DND-41 (cell line): ENCODE results near the gene BRSK2.
A peak's percentile ranks its signal among the peaks of the same experiment; 100 is the strongest.

Source experiments
- ATAC-seq: fragments of 200-7000 bp; cut with Tn5 transposase; 3 replicates; pipeline ENCODE4 v1.9.1; 2021; ENCODE audit warnings: low read depth; ENCODE audit not compliant: insufficient read depth
- DNase-seq: peaks from one replicate; pipeline ENCODE4 v3.0.0-alpha.2; 2020
- H2AFZ ChIP-seq: 2 replicates; pipeline ENCODE4 v1.6.0; 2012; ENCODE audit warnings: low read depth, low read length
- H3K27ac ChIP-seq: 2 replicates; pipeline ENCODE4 v1.5.1; 2012; ENCODE audit warnings: low read length, inconsistent platforms
- H3K27me3 ChIP-seq: fragments of 200-600 bp; sonication (generic); 2 replicates; pipeline ENCODE4 v1.6.0; 2012; ENCODE audit warnings: low read length, mild to moderate bottlenecking, inconsistent platforms; ENCODE audit not compliant: insufficient read depth, poor library complexity
- H3K36me3 ChIP-seq: 2 replicates; pipeline ENCODE4 v1.5.1; 2012; ENCODE audit warnings: low read length, inconsistent platforms; ENCODE audit not compliant: insufficient read depth
- H3K4me1 ChIP-seq: 2 replicates; pipeline ENCODE4 v1.5.1; 2012; ENCODE audit warnings: mild to moderate bottlenecking, low read length; ENCODE audit not compliant: insufficient read depth
- H3K4me2 ChIP-seq: 2 replicates; pipeline ENCODE4 v1.6.0; 2012; ENCODE audit warnings: mild to moderate bottlenecking, moderate library complexity, low read length, inconsistent platforms; ENCODE audit not compliant: insufficient read depth
- H3K4me3 ChIP-seq, 2 experiments: fragments of 200-600 bp in 1 of 2; shearing (Covaris generic) in 1 of 2; 2 replicates each; pipeline ENCODE4 v1.5.1; 2012 to 2016; ENCODE audit warnings: inconsistent platforms in 2 of 2, low read length in 2 of 2, mild to moderate bottlenecking in 2 of 2, low read depth in 1 of 2, moderate library complexity in 1 of 2
- H3K79me2 ChIP-seq: 2 replicates; pipeline ENCODE4 v1.6.0; 2012; ENCODE audit warnings: low read length, inconsistent platforms; ENCODE audit not compliant: insufficient read depth
- H3K9ac ChIP-seq: 2 replicates; pipeline ENCODE4 v1.6.0; 2012; ENCODE audit warnings: low read depth, mild to moderate bottlenecking, inconsistent platforms, low read length, moderate library complexity
- H3K9me3 ChIP-seq: 2 replicates; pipeline ENCODE4 v1.5.1; 2012; ENCODE audit warnings: low read length, moderate library complexity, mild to moderate bottlenecking, inconsistent platforms; ENCODE audit not compliant: insufficient read depth, severe bottlenecking
- H4K20me1 ChIP-seq: 2 replicates; pipeline ENCODE4 v1.6.0; 2012; ENCODE audit warnings: low read length; ENCODE audit not compliant: insufficient read depth
- CTCF ChIP-seq: IDR thresholded peaks from 2 replicates; pipeline ENCODE4 v1.5.1; 2012; ENCODE audit warnings: borderline replicate concordance, low read length, moderate library complexity, mild to moderate bottlenecking; ENCODE audit not compliant: poor library complexity, severe bottlenecking; ENCODE audit errors: extremely low read depth
- EZH2 ChIP-seq: IDR thresholded peaks from 3 replicates; pipeline ENCODE4 v1.6.1; 2012; ENCODE audit warnings: borderline replicate concordance, low read depth, mild to moderate bottlenecking, moderate library complexity, low read length, inconsistent platforms; ENCODE audit not compliant: severe bottlenecking

The BRSK2 gene

GRCh38 chr11:1381793-1382425 lies 7.8 kb upstream of the BRSK2 start:
- Histone ChIP-seq H3K79me2 (no peaks in the 10 kb centered on the region), H3K27ac (no peak overlapping the region), H3K4me3 (no peak overlapping the region), H3K4me2 (no peak overlapping the region), H3K27me3 (peaks cover 6% of the 10 kb centered on the region), H3K4me1 (peaks cover 7% of the 10 kb centered on the region), H3K9ac (no peak overlapping the region), H2AFZ (no peak overlapping the region), H3K36me3 (no peaks in the 10 kb centered on the region), H3K9me3 (no peaks in the 10 kb centered on the region), H4K20me1 (0 out of 2 replicates have a peak, but pooled peaks cover 3% of the 10 kb centered on the region)
- TF ChIP-seq EZH2 (no peak), CTCF (no peak)
- DNase-seq (no peak), ATAC-seq (no peak)

GRCh38 chr11:1382429-1382828 lies 7.3 kb upstream of the BRSK2 start:
- peak overlapping the region; percentile 42; the same call in 1 of the 2 replicates for H3K9ac ChIP-seq
- DNase-seq (no peak), ATAC-seq (0 out of 3 replicates have a peak, but pooled peaks have one; percentile 22)
- peaks cover 6% of the 10 kb centered on the region for H3K27me3 ChIP-seq
- peak overlapping the region; percentile 75 for H3K4me2 ChIP-seq
- H3K79me2 ChIP-seq: no peaks in the 10 kb centered on the region
- H3K36me3 ChIP-seq: no peaks in the 10 kb centered on the region
- H4K20me1 ChIP-seq: 0 out of 2 replicates have a peak, but pooled peaks cover 3% of the 10 kb centered on the region
- H2AFZ ChIP-seq: 0 out of 2 replicates have a peak overlapping the region, but pooled peaks have one; percentile 16
- no peaks in the 10 kb centered on the region for H3K9me3 ChIP-seq
- TF ChIP-seq EZH2: no peak
- no peak for TF ChIP-seq CTCF
- no peak overlapping the region for H3K27ac ChIP-seq
- peaks cover 7% of the 10 kb centered on the region for H3K4me1 ChIP-seq
- peak overlapping the region in 1 of 2 experiments; percentile 55; a peak in 1 of 4 replicates for H3K4me3 ChIP-seq

GRCh38 chr11:1382831-1383607 lies 6.7 kb upstream of the BRSK2 start:
- H3K9ac ChIP-seq: peak overlapping the region; percentile 42; the same call in 1 of the 2 replicates
- peak overlapping the region; percentile 72 for H2AFZ ChIP-seq
- H3K4me2 ChIP-seq: peak overlapping the region; percentile 75
- H3K9me3 ChIP-seq: no peaks in the 10 kb centered on the region
- TF ChIP-seq CTCF (no peak), EZH2 (no peak)
- no peaks in the 10 kb centered on the region for H3K79me2 ChIP-seq
- peak overlapping the region in 1 of 2 experiments; percentile 55; a peak in 2 of 4 replicates for H3K4me3 ChIP-seq
- H3K27me3 ChIP-seq: peaks cover 6% of the 10 kb centered on the region
- peaks cover 7% of the 10 kb centered on the region for H3K4me1 ChIP-seq
- no peak overlapping the region for H3K27ac ChIP-seq
- ATAC-seq: peak; percentile 90
- no peaks in the 10 kb centered on the region for H3K36me3 ChIP-seq
- DNase-seq: peak; percentile 46
- 0 out of 2 replicates have a peak, but pooled peaks cover 3% of the 10 kb centered on the region for H4K20me1 ChIP-seq
